Activated CD4-positive, CD25-positive, alpha-beta regulatory T cell (primary cell): ENCODE measurements around the gene DOCK4.

ENCODE experiments used
- DNase-seq, 4 experiments: peaks; one replicate each; lab custom pipeline; 2025; lab: John Stamatoyannopoulos, UW

The DOCK4 gene

DNA sequence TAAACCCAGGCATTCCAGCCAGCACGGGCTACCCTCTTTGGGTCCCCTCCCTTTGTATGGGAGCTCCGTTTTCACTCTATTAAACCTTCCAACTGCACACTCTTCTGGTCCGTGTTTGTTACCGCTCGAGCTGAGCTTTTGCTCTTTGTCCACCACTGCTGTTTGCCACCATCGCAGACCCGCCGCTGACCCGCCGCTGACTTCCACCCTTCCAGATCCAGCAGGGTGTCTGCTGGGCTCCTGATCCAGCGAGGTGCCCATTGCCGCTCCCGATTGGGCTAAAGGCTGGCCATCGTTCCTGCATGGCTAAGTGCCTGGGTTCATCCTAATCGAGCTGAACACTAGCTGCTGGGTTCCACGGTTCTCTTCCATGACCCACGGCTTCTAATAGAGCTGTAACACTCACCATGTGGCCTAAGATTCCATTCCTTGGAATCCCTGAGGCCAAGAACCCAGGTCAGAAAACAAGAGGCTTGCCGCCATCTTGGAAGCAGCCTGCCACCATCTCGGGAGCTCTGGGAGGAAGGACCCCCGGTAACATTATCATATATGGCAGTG, 14.8 kb upstream of the DOCK4 start:
- no peak for DNase-seq

DNA sequence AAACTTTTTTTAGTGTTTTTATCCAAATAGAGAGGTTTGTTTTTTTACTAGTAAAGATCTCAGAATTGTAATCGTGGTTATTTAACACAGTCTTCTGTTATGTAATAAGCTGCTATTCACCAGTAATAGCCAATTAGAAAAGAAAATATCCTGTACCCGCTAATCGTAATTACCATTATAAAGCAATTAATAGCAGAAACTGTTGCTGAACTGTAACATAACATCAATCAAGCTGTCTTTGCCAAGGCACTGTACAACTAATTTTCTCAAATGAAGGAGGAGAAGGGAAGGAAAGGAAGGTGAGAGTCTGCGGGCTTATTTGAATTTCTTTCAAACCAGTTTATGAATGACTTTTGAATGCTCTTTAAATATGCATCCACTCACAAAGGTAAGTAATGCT, 9.6 kb upstream of the DOCK4 start:
- DNase-seq, result no peak

DNA sequence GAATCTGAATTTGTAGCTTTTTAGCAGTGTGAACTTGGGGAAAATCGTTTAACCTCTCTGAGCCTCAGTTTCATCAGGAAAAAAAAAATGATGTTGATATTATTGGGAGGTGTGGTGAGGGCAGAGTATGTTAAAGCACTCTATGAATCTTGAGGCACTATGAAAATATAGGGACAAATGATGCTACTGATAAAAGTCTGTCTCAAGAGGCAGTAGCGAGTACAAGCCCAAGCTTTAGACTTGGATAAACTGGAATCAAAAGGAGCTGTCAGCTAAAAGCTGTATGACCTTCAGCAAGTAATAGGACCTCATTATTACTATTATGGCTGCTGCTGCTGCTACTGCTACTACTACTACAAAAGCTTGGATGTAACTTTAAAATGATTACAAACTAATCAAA, 8.7 kb upstream of the DOCK4 start:
- DNase-seq, result no peak

DNA sequence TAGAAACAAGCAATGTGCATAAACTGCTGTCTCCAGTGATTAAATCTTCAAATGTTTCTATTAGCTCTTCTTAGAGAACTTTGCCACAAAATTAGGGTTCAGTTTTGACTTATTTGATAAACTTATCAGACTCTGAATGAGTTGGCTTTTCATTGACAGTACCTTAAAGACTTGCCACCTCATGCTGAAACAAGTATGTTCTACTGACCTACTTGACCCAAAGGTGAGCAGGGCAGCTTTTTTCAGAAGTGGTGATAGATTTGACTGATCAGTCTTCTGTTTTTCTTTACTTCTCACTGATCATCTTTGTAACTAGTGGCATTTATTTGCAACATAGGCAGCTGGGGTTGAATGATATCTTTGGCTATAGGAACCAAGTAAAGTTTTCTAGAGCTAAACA, 8.1 kb upstream of the DOCK4 start:
- no peak for DNase-seq

DNA sequence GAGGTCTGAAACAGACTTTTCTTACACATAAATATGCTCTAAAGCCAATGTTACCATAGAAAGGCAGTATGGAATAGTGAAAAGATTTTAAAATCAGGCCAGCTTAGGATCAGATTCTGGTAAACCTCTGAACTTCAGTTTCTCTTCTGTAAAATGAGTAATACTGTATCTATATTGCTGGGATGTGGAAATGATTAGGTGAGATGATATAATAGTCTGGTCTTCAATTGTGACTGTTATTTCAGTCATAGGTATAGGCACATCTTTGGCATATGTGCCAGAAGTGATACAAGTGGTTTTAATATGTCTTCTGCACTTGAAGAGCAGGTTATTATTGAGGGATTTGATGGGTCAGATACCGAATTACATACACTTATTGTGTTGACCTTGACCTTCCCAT, 7.5 kb upstream of the DOCK4 start:
- no peak for DNase-seq

DNA sequence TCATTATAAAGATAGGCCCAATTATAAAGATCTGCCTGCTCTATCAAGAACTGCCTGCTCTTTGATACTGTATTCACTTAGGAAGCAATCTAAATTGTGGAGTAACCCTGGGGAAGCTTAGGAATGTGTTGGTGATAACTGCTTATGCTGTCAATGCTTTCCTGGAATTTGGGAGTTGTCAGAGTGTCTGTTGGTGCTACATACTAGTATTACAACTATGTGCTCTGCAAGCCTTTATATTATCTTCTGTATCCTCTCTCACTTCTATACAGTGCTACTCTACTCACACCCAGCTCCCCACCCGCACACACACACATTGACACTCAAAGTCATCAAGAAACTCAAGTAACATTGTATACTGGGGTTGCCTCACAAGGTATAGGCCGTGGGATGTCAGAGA, 6.4 kb upstream of the DOCK4 start:
- DNase-seq, result no peak

DNA sequence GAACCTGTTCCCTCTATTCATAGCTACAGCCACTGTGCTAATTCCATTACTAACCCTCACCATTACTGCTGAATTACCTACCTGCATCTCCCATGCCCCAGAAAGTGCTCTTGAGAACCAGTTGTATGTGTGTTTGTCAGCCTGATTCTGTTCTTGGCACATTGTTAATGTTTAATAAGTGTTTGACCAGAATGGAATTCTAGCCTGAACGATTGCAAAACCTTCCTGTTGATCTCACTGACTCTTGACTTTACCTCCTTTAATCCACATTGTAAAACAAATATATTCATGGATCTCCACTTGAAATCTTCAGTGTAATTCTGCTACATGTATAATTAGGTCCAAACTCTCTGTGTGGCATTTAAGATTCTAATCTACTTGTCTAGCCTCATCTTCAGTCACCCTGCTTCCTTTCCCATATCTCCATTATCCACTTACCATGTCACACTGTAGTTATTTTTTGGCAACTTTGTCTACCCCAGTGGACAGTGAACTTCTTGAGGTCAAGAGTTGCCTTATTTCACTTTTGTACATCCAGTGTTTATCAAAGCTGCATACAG, 5.2 kb upstream of the DOCK4 start:
- no peak for DNase-seq

DNA sequence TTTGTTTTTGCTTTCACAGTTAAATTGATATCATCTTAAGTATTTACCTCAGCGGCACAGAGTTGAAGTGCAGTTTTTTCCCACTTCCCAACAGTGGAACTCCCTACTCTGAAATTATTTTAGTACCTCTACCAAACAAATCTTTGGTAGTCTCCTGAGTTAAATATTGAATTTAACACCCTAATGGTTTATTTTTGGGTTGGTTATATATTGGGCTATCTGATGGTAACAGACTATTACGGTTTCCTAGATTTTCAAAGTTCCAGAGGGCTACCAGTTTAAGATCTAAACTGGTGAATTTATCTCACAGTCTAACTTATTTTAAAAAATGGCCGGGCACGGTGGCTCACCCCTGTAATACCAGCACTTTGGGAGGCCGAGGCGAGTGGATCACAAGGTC, 1.6 kb upstream of the DOCK4 start:
- no peak for DNase-seq

DNA sequence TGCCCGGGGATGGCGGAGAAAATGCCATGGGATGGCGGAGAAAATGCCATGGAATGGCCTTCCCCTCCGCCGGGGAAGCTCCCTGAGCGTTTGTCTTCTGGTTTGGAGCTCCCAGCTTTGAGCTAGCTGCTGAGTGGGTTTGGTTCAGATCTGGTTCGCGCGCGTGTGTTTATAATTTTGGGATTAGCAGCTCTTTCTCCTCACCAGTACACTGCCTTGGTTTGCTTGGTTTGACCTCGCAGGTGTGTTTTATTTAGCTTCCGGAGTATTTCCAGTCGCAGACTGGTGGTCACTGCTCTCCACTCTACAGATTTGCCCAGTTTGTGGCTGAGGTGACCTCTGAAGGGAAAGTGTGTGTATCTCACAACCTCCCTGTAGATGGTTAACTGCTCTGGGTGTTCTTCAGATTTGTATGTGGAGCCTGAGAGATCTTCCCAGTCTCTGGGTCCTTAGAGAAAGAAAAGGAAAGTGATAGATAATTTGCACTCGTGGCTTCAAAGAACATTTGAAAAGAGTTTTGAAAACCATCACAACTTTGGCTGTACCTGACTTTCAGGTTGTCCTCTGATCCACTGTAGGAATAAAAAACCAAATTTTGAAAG, 893 bp upstream of the DOCK4 start:
- DNase-seq, result no peak

DNA sequence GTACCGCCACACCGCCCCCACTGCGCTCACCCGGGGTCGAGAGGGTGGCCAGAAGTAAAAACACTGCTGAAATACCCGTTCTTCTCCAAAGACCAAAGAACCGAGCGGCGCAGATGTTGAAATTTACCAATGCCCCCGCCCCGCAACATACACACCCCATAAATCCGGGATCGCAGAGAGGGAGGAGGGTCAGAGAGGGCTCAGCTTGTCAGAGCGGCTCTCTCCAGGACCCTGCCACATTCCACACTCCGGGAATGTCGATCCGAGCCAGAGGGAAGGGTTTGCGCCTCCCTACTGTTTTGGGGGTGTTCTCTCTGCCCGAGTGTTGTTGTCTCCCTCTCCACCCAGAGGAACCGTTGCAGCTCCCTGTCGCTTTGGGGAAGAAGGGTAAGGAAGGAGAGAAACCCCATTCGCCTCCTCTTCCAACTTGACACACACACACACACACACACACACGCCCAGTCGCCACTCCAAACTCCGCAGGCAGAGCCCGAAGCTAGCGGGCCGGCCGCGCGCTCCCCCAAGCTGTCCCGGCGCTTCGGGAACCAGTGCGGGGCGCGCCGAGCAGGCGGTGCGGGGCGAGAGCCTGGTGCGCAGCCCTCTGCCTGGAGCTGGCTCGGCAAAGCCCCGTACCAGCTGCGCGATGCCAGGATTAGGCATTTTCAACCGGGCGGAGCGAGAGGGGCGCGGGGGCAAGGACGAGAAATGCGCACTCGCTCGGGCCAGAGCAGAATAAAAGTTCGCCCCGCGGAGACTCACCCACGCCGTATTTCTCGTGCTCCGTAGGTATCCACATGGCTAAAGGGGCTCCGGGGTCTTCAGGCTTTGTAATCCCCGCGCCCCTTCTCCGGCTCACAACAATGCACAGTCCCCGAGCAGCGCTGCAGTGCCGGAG, 609 bp downstream of the DOCK4 start:
- peak in 1 of 4 experiments; percentile 30 for DNase-seq

DNA sequence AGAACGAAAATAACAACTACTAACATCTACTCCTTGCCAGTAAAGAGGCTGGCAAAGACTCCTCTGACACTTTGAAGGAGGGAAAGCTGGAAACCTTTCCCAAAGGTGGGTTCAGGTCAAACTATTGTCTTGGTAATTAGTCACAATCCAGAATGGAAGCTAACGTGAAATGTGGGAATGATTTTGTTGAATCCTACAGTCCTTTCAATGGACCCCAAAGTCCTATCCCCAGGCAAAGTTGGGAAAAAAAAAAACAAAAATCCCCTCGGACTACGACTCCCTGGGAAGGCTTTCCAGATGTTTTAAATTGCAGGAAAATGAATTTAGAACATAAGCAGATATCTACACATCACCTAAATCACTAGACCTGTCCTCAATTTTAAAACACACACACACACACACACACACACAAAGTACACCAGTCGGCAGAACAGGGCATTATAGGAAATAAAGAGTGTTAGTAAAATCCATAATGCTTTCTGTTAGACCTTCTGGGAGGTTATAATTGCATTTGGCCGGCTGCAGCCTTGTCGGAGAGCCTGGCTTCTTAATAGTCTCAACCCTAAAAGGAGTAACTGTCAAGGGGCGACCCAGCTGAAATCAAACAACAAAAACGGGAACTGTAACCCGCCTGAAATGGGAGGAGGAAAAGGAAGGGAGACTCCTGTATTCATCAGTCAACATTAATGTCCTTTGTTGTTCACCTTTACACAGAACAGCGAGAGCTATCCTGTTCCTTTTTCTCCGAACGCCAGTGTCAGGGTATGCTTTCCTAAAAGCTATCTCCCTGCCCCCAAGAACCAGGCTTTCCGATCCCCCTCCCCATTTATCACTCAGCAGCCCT, 1.5 kb downstream of the DOCK4 start:
- DNase-seq, result no peak

DNA sequence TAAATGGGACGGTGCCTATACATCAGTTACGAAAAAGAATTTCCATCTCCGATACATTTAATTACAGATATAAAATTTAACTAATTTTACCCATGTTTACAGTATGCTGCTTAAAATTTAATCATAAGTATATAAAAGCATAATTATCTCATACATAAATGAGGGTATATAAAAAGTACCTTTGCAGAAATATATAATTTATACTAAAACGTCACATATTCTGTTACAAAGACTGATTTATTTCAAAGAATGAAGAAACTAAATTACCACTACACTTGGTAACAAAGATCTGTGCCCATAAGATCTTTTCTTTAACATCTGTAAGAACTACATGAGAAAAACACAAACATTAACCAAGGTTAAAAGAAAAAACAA, 2.8 kb downstream of the DOCK4 start:
- no peak for DNase-seq

DNA sequence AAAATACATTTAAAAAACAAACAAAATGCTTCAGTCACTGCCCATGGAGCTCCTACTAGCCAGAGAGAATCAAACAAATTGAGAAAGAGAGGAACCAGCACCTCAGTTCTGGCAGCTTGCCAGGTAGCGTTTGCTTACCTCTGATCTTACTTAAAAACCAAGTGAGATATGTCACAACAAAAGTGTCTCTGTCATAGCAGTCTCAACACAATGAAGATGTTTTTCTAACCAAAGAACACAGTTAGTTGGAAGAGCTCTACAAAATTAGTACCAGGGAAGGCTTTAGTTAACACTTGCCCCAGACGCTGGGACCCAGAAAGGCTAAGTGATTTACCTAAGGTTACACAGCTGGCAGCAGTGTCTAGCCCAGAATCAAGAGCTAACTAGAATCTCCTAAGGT, 3.4 kb downstream of the DOCK4 start:
- DNase-seq, result no peak

DNA sequence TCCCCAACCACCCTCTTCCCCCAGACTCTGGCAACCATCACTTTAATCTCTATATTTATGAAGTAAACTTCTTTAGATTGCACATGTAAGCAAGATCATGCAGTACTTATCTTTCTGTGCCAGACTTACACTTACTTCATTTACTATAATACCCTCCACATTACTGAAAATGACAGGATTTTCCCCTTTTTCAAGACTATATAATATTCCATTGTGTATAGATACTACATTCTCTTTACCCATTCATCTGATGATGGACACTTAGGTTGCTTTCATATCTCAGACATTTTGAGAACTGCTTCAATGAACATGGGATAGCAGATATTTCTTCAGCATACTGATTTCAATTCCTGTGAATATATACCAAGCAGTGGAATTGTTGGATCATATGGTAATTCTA, 4.4 kb downstream of the DOCK4 start:
- no peak for DNase-seq

DNA sequence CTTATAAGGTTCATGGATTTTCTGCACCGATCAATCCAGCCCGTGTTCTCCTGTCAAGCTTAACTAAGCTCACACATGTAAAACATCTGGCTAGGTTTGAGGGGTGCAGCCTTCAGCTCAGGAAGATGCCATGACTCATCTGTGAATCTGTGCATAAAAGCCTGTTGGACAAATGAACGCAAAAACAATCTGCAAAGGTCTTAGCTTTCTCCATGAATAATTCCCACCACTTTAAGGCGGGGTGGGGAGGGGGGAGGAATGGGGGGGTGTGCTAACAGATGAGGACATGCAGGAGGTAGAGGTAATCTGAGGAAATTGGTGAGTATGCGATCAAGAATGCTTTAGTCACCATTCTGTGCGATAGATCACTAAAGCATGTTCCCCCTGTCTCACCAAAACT, 4.8 kb downstream of the DOCK4 start:
- DNase-seq, result no peak

DNA sequence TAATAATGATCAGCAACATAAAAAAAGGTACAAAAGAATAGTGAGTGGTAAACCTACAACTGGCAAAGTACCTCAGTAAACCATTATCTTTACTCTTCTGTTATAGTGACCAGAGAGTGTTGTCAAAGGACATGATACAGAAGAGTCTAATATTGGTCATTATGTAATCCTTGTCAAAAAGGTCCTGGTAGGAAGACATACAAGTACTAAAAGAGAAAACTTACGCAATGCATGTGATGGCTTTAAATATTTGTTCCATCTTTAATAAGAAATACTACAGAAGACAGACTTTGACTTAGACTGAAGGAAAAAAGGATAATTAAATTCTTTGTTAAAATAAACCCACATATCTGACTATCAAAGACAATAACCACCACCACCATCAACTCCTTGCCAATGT, 6.5 kb downstream of the DOCK4 start:
- DNase-seq, result no peak

DNA sequence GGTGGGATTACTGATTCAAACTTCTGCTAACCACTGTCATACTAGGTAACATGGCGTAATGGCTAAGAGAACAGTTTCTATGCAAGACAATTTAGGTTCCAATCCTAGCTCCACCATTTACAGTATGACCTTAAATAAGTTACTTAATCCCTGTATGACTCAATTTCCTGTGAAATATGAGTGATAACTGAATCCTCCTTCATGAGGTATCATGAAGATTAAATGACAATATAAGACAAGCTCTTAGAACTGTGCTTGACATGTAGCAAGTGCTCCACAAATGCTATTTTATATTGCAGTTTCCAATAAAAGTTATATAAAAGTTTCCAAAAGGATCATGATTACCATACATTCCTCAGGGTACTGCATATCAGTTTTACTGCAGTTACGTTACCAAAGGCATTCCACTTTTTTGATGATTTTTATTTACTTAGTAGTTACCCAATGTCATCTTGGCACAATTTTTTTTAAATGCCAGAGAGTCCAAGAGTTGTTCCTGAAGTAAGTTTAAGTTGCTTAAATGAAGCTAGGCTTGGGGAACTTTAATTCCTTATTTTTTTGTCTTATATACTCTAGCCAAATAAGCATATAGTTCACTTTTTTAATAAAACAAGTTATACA, 7.1 kb downstream of the DOCK4 start:
- DNase-seq, result no peak

DNA sequence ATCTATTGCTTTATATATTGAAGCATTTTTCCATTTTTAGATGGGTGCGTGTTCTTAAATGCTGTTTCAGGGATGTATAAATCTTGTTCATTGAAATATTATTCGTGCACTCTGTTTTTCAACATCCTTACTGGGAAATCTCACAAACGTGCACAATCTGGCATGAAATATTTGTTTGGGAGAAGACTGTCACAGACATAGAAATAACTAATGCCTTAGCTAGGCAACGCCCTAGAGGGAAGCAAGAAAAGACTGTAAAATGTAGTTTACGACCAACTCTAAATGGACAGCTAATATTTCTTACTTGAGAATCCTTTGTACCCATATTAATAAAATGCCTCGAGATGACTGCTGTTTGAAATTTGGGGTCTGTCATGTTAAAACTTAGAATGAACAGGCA, 8.9 kb downstream of the DOCK4 start:
- no peak for DNase-seq

DNA sequence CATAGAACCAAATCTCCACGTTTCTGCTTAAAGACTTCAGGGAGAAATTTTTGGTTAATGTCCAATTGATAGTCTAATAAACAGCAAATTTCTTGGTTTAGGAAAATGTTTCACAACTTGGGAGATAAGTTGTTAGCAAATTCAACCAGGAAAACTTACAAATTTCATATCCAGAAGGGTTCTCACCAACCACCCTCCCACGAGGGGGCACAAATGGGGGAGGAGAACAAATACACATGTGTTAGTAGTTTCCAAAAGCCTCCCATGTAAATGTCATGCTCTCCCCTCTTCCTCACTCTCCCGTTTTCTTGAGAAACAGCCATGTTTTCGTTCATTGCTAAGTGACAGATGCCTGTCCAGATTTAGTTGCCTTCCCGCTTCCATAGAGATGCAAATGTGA, 10.5 kb downstream of the DOCK4 start:
- DNase-seq, result no peak

DNA sequence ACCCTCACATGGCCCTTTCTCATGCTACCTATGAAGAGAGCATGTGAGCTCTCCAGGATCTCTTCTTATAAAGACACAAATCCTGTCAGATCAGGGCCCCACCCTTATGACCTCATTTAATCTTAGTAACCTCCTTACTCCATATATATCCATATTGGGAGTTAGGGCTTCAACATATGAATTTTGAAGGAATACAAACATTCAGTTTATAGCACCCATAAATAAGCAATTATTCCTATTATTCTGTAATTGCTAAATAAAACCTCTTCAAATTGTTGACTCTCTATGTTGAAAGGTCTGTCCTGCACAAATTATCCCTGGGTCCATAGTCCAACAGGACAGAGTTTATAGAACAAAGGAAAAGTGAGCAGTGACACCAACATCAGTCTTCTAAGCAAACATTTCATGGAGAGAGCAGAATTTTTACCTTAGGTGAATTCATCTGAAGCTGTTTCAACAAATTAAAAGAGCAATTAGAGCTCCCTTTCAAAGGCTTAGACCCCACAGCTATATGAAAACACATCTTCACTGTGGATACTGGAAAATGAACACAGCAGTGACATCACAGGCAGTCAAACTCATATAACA, 12.2 kb downstream of the DOCK4 start:
- DNase-seq, result no peak
